H1 (cell line): ENCODE data around the gene SMC2. TPM values are rescaled to one million over a fixed set of nuclear protein-coding genes. Genes with fewer than 3 reads are reported as not detected.

Source experiments
- CTCF ChIA-PET: fragments of 300-600 bp; sonication (Branson Sonifier 250); formaldehyde crosslinking; loops from one replicate; lab custom pipeline; 2021; ENCODE audit not compliant: partially characterized antibody; lab: Charles Lee
- POLR2A ChIA-PET: fragments of 300-600 bp; sonication (Branson Sonifier 250); formaldehyde crosslinking; loops from one replicate; lab custom pipeline; 2021; ENCODE audit warnings: inconsistent platforms; ENCODE audit not compliant: partially characterized antibody; lab: Charles Lee
- DNase-seq, 2 experiments: peaks; one replicate each; pipeline versions ENCODE4 v3.0.0 to v3.0.0-alpha.2; 2010 to 2022; ENCODE audit warnings: low spot score in 2 of 2, low read depth in 1 of 2, mixed read lengths in 1 of 2
- FAIRE-seq: peaks from 2 replicates; lab custom pipeline; 2011; peaks lifted over from hg19 to GRCh38; lab: Jason Lieb, UNC
- H2AFZ ChIP-seq: 2 replicates; pipeline ENCODE4 v1.8.1; 2012; ENCODE audit warnings: low read length, inconsistent platforms
- H2AK5ac ChIP-seq: 2 replicates; pipeline ENCODE4 v1.6.1; 2013; ENCODE audit warnings: low read depth, low read length
- H2BK120ac ChIP-seq: replicated peaks from 2 replicates; pipeline ENCODE3; 2013; ENCODE audit warnings: low read depth, low read length, inconsistent platforms
- H2BK12ac ChIP-seq: 2 replicates; pipeline ENCODE4 v1.6.1; 2013; ENCODE audit warnings: low read depth, low read length
- H2BK15ac ChIP-seq: 2 replicates; pipeline ENCODE4 v1.6.1; 2013; ENCODE audit warnings: low read length
- H2BK20ac ChIP-seq: 2 replicates; pipeline ENCODE4 v1.6.1; 2013; ENCODE audit warnings: low read length
- H2BK5ac ChIP-seq: 2 replicates; pipeline ENCODE4 v1.6.1; 2013; ENCODE audit warnings: low read depth, low read length
- H3K14ac ChIP-seq: 2 replicates; pipeline ENCODE4 v1.6.1; 2013; ENCODE audit warnings: inconsistent platforms; ENCODE audit not compliant: insufficient read length
- H3K18ac ChIP-seq: 2 replicates; pipeline ENCODE4 v1.6.1; 2013; ENCODE audit warnings: low read length; ENCODE audit errors: extremely low read depth
- H3K23ac ChIP-seq: 2 replicates; pipeline ENCODE4 v1.6.1; 2013; ENCODE audit warnings: inconsistent platforms; ENCODE audit not compliant: insufficient read length
- H3K23me2 ChIP-seq: 2 replicates; pipeline ENCODE4 v1.6.1; 2013; ENCODE audit warnings: low read depth, low read length
- H3K27ac ChIP-seq: 2 replicates; pipeline ENCODE4 v1.6.1; 2011; ENCODE audit warnings: low read depth, low read length, inconsistent platforms
- H3K27me3 ChIP-seq, 4 experiments: replicated peaks in 1 of 4; 1 replicate in 1 of 4; 2 replicates in 3 of 4; pipeline versions ENCODE4 v1.6.1 to v1.8.1; 2011 to 2013; ENCODE audit warnings: low read length in 3 of 4, mild to moderate bottlenecking in 3 of 4, inconsistent platforms in 2 of 4, mixed read lengths in 2 of 4, moderate library complexity in 1 of 4; ENCODE audit not compliant: control insufficient read depth in 3 of 4, insufficient read depth in 3 of 4; ENCODE audit errors: extremely low read depth in 1 of 4
- H3K36me3 ChIP-seq, 4 experiments: 2 replicates each; pipeline versions ENCODE4 v1.6.1 to v1.8.1; 2011 to 2013; ENCODE audit warnings: mild to moderate bottlenecking in 4 of 4, low read length in 3 of 4, moderate library complexity in 2 of 4, control low read depth in 1 of 4, inconsistent platforms in 1 of 4; ENCODE audit not compliant: insufficient read depth in 4 of 4, control insufficient read depth in 2 of 4
- H3K4ac ChIP-seq: replicated peaks from 2 replicates; pipeline ENCODE3; 2013; ENCODE audit warnings: low read length, low read depth, mixed read lengths, inconsistent platforms; ENCODE audit not compliant: insufficient read length
- H3K4me1 ChIP-seq, 4 experiments: replicated peaks in 1 of 4; 1 replicate in 1 of 4; 2 replicates in 3 of 4; pipeline versions ENCODE4 v1.6.1 to v1.8.1; 2011 to 2013; ENCODE audit warnings: low read length in 3 of 4, inconsistent platforms in 2 of 4, mixed read lengths in 1 of 4; ENCODE audit not compliant: insufficient read depth in 4 of 4, control insufficient read depth in 3 of 4
- H3K4me2 ChIP-seq, 2 experiments: 2 replicates each; pipeline versions ENCODE4 v1.6.1 to v1.8.1; 2011 to 2013; ENCODE audit warnings: low read depth in 2 of 2, low read length in 2 of 2, control low read depth in 1 of 2, inconsistent platforms in 1 of 2, mild to moderate bottlenecking in 1 of 2; ENCODE audit not compliant: insufficient read depth in 1 of 2
- H3K4me3 ChIP-seq, 4 experiments: fragments of 200-600, 300-600 bp in 1 of 4; sonication (generic), shearing (Covaris generic), sonication (Bioruptor Twin) in 1 of 4; 2 replicates each; pipeline versions ENCODE4 v1.5.1 to v1.8.1; 2011 to 2016; ENCODE audit warnings: low read length in 4 of 4, low read depth in 3 of 4, control low read depth in 2 of 4, inconsistent platforms in 2 of 4, mild to moderate bottlenecking in 2 of 4, mixed read lengths in 1 of 4, moderate library complexity in 1 of 4; ENCODE audit not compliant: insufficient read depth in 2 of 4; ENCODE audit errors: extremely low read depth in 1 of 4
- H3K56ac ChIP-seq: replicated peaks from 2 replicates; pipeline ENCODE3; 2013; ENCODE audit warnings: low read depth, mild to moderate bottlenecking, mixed read lengths, low read length, inconsistent platforms; ENCODE audit not compliant: insufficient read length
- H3K79me1 ChIP-seq: 2 replicates; pipeline ENCODE4 v1.6.1; 2013; ENCODE audit warnings: low read depth, low read length, control low read depth
- H3K79me2 ChIP-seq, 2 experiments: 2 replicates each; pipeline versions ENCODE4 v1.6.1 to v1.8.1; 2012 to 2013; ENCODE audit warnings: low read length in 2 of 2, mild to moderate bottlenecking in 2 of 2, inconsistent platforms in 1 of 2; ENCODE audit not compliant: insufficient read depth in 2 of 2, control insufficient read depth in 1 of 2
- H3K9ac ChIP-seq, 4 experiments: replicated peaks in 1 of 4; 1 replicate in 1 of 4; 2 replicates in 3 of 4; pipeline versions ENCODE4 v1.6.1 to v1.8.1; 2011 to 2013; ENCODE audit warnings: low read depth in 3 of 4, low read length in 3 of 4, control low read depth in 2 of 4, mild to moderate bottlenecking in 2 of 4, moderate library complexity in 2 of 4, inconsistent platforms in 1 of 4; ENCODE audit errors: extremely low read depth in 1 of 4
- H3K9me3 ChIP-seq, 2 experiments: 2 replicates each; pipeline versions ENCODE4 v1.6.1 to v1.8.1; 2012 to 2013; ENCODE audit warnings: mild to moderate bottlenecking in 2 of 2, moderate library complexity in 2 of 2, control low read depth in 1 of 2, inconsistent platforms in 1 of 2, low read depth in 1 of 2, low read length in 1 of 2, mixed read lengths in 1 of 2; ENCODE audit not compliant: insufficient read depth in 2 of 2
- H4K20me1 ChIP-seq, 2 experiments: replicated peaks in 1 of 2; 2 replicates each; pipeline versions ENCODE3 to v1.8.1; 2011 to 2013; ENCODE audit warnings: inconsistent platforms in 2 of 2, low read length in 2 of 2, mild to moderate bottlenecking in 1 of 2; ENCODE audit not compliant: insufficient read depth in 2 of 2, control insufficient read depth in 1 of 2
- H4K5ac ChIP-seq: 2 replicates; pipeline ENCODE4 v1.6.1; 2013; ENCODE audit warnings: low read length, low read depth, mixed read lengths, inconsistent platforms; ENCODE audit not compliant: insufficient read length
- H4K8ac ChIP-seq: 2 replicates; pipeline ENCODE4 v1.8.0; 2013; ENCODE audit warnings: mild to moderate bottlenecking, moderate library complexity, low read length, inconsistent platforms; ENCODE audit not compliant: insufficient read depth; ENCODE audit errors: extremely low read depth
- H4K91ac ChIP-seq: replicated peaks from 2 replicates; pipeline ENCODE3; 2013; ENCODE audit warnings: low read length, mixed read lengths, inconsistent platforms; ENCODE audit not compliant: insufficient read length
- CHD2 ChIP-seq: IDR thresholded peaks from 2 replicates; pipeline ENCODE4 v1.6.1; 2012; ENCODE audit warnings: low read length, improper control_type of control experiment
- EP300 ChIP-seq, 2 experiments: IDR thresholded peaks; 1 replicate in 1 of 2; 2 replicates in 1 of 2; pipeline ENCODE4 v1.6.1; 2011 to 2012; ENCODE audit warnings: low read depth in 2 of 2, low read length in 2 of 2, mild to moderate bottlenecking in 2 of 2, borderline replicate concordance in 1 of 2, inconsistent platforms in 1 of 2, moderate library complexity in 1 of 2
- RAD21 ChIP-seq, 2 experiments: IDR thresholded peaks in 1 of 2; conservative IDR thresholded peaks in 1 of 2; 2 replicates each; pipeline ENCODE4 v1.6.1; 2011; ENCODE audit warnings: low read depth in 2 of 2, low read length in 2 of 2, improper control_type of control experiment in 1 of 2, inconsistent platforms in 1 of 2, mild to moderate bottlenecking in 1 of 2, moderate library complexity in 1 of 2
- whole genome bisulfite sequencing, 2 experiments: shearing (Covaris generic) in 1 of 2; methylation state at CpG; one replicate each; pipeline versions ENCODE4 v1.1.6 to v1.1.7; 2013 to 2015; ENCODE audit warnings: low lambda C conversion rate in 2 of 2, mixed read lengths in 2 of 2, inconsistent platforms in 1 of 2, low coverage in 1 of 2, missing lambda C conversion rate in 1 of 2; ENCODE audit not compliant: insufficient replicate concordance in 2 of 2, insufficient coverage in 1 of 2, insufficient read length in 1 of 2; ENCODE audit errors: extremely low coverage in 1 of 2, missing lambda C conversion rate in 1 of 2; 5-methylcytosine and 5-hydroxymethylcytosine counted together
- polyA plus RNA-seq, 7 experiments: library from polyadenylated mRNA; depleted of rRNA in 3 of 7; stranded (reverse) in 5 of 7; unstranded in 2 of 7; fragments of >200 nt in 5 of 7; fragments of 200-250 nt in 2 of 7; gene quantifications; 1 replicate in 5 of 7; 2 replicates in 1 of 7; 4 replicates in 1 of 7; pipeline versions ENCODE4 v1.2.1 to v1.2.3, GENCODE V29; 2011 to 2013; ENCODE audit warnings: missing spikeins in 2 of 7, mixed read lengths in 2 of 7
- total RNA-seq: library from RNA; stranded (reverse); fragmentation: NEBNext Ultra II Directional; extraction: Animal tissue kit (Norgen Biotek cat#: 25700); gene quantifications from 2 replicates; pipeline ENCODE4 v1.2.1, GENCODE V29; 2021
- TF ChIP-seq, protein P1 (sequence below): IDR thresholded peaks from 2 replicates; pipeline ENCODE4 v1.6.1; 2011; ENCODE audit warnings: low read depth, mild to moderate bottlenecking, low read length; ENCODE audit not compliant: insufficient read depth

The SMC2 gene
- total and polyA plus RNA-seq, 2 of the 8 experiments (the other 6 are each of a cell fraction or from before 2014, with no cell fraction given): 7.5 to 39.8 TPM

GRCh38 chr9:104138243-104138868, 44.2 kb downstream of the SMC2 start:
- H4K5ac ChIP-seq: no peak overlapping the region
- no peak overlapping the region for H3K18ac ChIP-seq
- no peaks in the 10 kb centered on the region for H3K23me2 ChIP-seq
- no peak overlapping the region for H2BK5ac ChIP-seq
- H4K91ac ChIP-seq: no peak overlapping the region
- no peak overlapping the region for H2BK20ac ChIP-seq
- no peak overlapping the region for H3K4ac ChIP-seq
- no peak overlapping the region for H2AK5ac ChIP-seq
- no peaks in the 10 kb centered on the region for H3K4me1 ChIP-seq
- H4K20me1 ChIP-seq: no peaks in the 10 kb centered on the region
- H3K27me3 ChIP-seq: no peaks in the 10 kb centered on the region
- ChIA-PET CTCF (no interaction called here), POLR2A (no interaction called here)
- no peak overlapping the region for H3K23ac ChIP-seq
- H3K9me3 ChIP-seq: no peaks in the 10 kb centered on the region
- DNase-seq (no peak), FAIRE-seq (no peak)
- H3K4me3 ChIP-seq: no peak overlapping the region
- TF ChIP-seq EP300 (IDR thresholded peaks at IDR 0.05; ENCODE audit: borderline replicate concordance in 1 of 2, low read depth in 2 of 2, low read length in 2 of 2) (no peak), CHD2 (no peak), RAD21 (IDR thresholded peaks at IDR 0.05 in 1 of 2, conservative IDR thresholded peaks at IDR 0.05 in 1 of 2; ENCODE audit: low read depth in 2 of 2, low read length in 2 of 2) (no peak)
- TF ChIP-seq, protein P1, sequence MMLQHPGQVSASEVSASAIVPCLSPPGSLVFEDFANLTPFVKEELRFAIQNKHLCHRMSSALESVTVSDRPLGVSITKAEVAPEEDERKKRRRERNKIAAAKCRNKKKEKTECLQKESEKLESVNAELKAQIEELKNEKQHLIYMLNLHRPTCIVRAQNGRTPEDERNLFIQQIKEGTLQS: no peak
- no peak overlapping the region for H3K4me2 ChIP-seq
- no peak overlapping the region for H2BK120ac ChIP-seq
- H3K56ac ChIP-seq: no peak overlapping the region
- H2BK12ac ChIP-seq: no peak overlapping the region
- no peaks in the 10 kb centered on the region for H3K79me2 ChIP-seq
- no peak overlapping the region for H2BK15ac ChIP-seq
- H3K27ac ChIP-seq: no peak overlapping the region
- no peaks in the 10 kb centered on the region for H3K79me1 ChIP-seq
- H2AFZ ChIP-seq: no peak overlapping the region
- no peak overlapping the region for H3K14ac ChIP-seq
- WGBS, 2 experiments: 79% methylated on average over 3 of the region's 3 CpGs; no CpG with 5 or more reads in 1 of the 2 experiments
- H3K36me3 ChIP-seq: peaks cover 2 to 53% (median 17%) of the 10 kb centered on the region in 4 experiments; a peak in 5 of 8 replicates
- H4K8ac ChIP-seq: no peak overlapping the region
- no peak overlapping the region for H3K9ac ChIP-seq
